NCI-H1436 treated with DMSO at 0.1 percent for 48 hours (cell line): ENCODE data around the gene ZBTB7A.
"Not testable (repeated sequence)": the region's sequence is repeated elsewhere in the genome, so short reads cannot be mapped to it uniquely, and the experiment has no call there.

Source experiments
- DNase-seq: peaks from one replicate; lab custom pipeline; 2025; lab: John Stamatoyannopoulos, UW

Gene ZBTB7A

GRCh38 chr19:4016486-4016885, 50.2 kb downstream of the ZBTB7A start:
- no peak for DNase-seq

GRCh38 chr19:4015705-4016402, 50.8 kb downstream of the ZBTB7A start:
- DNase-seq, result no peak

GRCh38 chr19:4014541-4015491, 51.9 kb downstream of the ZBTB7A start:
- no peak for DNase-seq

GRCh38 chr19:4013886-4014540, 52.7 kb downstream of the ZBTB7A start:
- no peak for DNase-seq

- DNase-seq, result no peak
These were observed 53.6 kb downstream of the ZBTB7A start for GRCh38 chr19:4012975-4013634.

- DNase-seq, result no peak
These were observed 54.4 kb downstream of the ZBTB7A start for GRCh38 chr19:4012092-4012974.

- DNase-seq, result not testable (repeated sequence)
These were observed 55.3 kb downstream of the ZBTB7A start for GRCh38 chr19:4011430-4011829.

- DNase-seq, result no peak
These were observed 55.9 kb downstream of the ZBTB7A start for GRCh38 chr19:4010808-4011110.

- DNase-seq, result no peak
These were observed 56.5 kb downstream of the ZBTB7A start for GRCh38 chr19:4009990-4010807.

GRCh38 chr19:4007836-4008539, 58.7 kb downstream of the ZBTB7A start:
- DNase-seq, result no peak

- DNase-seq, result peak; percentile 66
These were observed 59.5 kb downstream of the ZBTB7A start, which contains the start of gene PIAS4 for GRCh38 chr19:4007021-4007835. Gene PIAS4, plus strand, starts transcription at chr19:4007736. Its CDS starts 25 bp downstream, at chr19:4007761.

GRCh38 chr19:4005436-4005835, 61.3 kb downstream of the ZBTB7A start:
- DNase-seq, result not testable (repeated sequence)

- DNase-seq, result not testable (repeated sequence)
These were observed 65.9 kb downstream of the ZBTB7A start for GRCh38 chr19:4000798-4001197.

GRCh38 chr19:3998667-3999412, 67.9 kb downstream of the ZBTB7A start:
- not testable (repeated sequence) for DNase-seq

- no peak for DNase-seq
These were observed 71.1 kb downstream of the ZBTB7A start for GRCh38 chr19:3995607-3996006.
